MCF 10A (cell line): Measurements from ENCODE around the gene THADA. TPM values are rescaled to one million over a fixed set of nuclear protein-coding genes. Genes with fewer than 3 reads are reported as not detected.

ENCODE experiments used
- BruUV-seq: library from RNA; stranded (reverse); fragments of 400-500 nt; replicated peaks from 2 replicates; lab custom pipeline; 2021; lab: Mats Ljungman, UMichigan
- CTCF ChIA-PET: fragments of 300-600 bp; sonication (Branson Sonifier 250); formaldehyde crosslinking; extraction: SDS; loops from one replicate; lab custom pipeline; 2021; ENCODE audit warnings: antibody characterized with exemption, inconsistent platforms; lab: Yijun Ruan, JAX
- POLR2A ChIA-PET: fragments of 300-600, 350-650 bp; sonication (Branson Sonifier 250); formaldehyde crosslinking; extraction: SDS; loops from one replicate; lab custom pipeline; 2020; ENCODE audit warnings: antibody characterized with exemption, inconsistent platforms; lab: Yijun Ruan, JAX
- DNase-seq: peaks from one replicate; pipeline ENCODE4 v3.0.0-alpha.2; 2018; ENCODE audit not compliant: unreplicated experiment
- H3K27ac Mint-ChIP-seq: one replicate; pipeline ENCODE4 v1.8.0; 2022; ENCODE audit warnings: mild to moderate bottlenecking, low read depth, mixed read lengths; ENCODE audit not compliant: unreplicated experiment
- H3K27me3 Mint-ChIP-seq: one replicate; pipeline ENCODE4 v1.8.0; 2022; ENCODE audit warnings: mixed read lengths; ENCODE audit not compliant: insufficient read depth, unreplicated experiment
- H3K36me3 Mint-ChIP-seq: one replicate; pipeline ENCODE4 v1.8.0; 2022; ENCODE audit warnings: mild to moderate bottlenecking, moderate library complexity, mixed read lengths; ENCODE audit not compliant: insufficient read depth, unreplicated experiment
- H3K4me1 Mint-ChIP-seq: one replicate; pipeline ENCODE4 v1.8.0; 2022; ENCODE audit warnings: mixed read lengths; ENCODE audit not compliant: insufficient read depth, unreplicated experiment
- H3K4me3 Mint-ChIP-seq: one replicate; pipeline ENCODE4 v1.8.0; 2022; ENCODE audit warnings: mild to moderate bottlenecking, moderate library complexity, mixed read lengths; ENCODE audit not compliant: unreplicated experiment
- H3K9me3 Mint-ChIP-seq: one replicate; pipeline ENCODE4 v1.8.0; 2022; ENCODE audit warnings: mixed read lengths; ENCODE audit not compliant: unreplicated experiment
- intact Hi-C: fragments of 100-400 bp; cut with micrococcal nuclease; formaldehyde crosslinking; loops from 2 replicates; pipeline ENCODE4 v1.14.1; 2022
- total RNA-seq: library from RNA; stranded (reverse); gene quantifications from 2 replicates; pipeline ENCODE4 v1.2.3, GENCODE V29; 2022
- TF ChIP-seq, protein P1 (sequence below): fragments of 200-600 bp; IDR thresholded peaks from one replicate; pipeline ENCODE4 v1.8.0; 2022; ENCODE audit warnings: antibody characterized with exemption, mild to moderate bottlenecking; ENCODE audit not compliant: unreplicated experiment

Gene THADA
- total RNA-seq, 1 experiment from 2014 or later, result 49.8 TPM

DNA sequence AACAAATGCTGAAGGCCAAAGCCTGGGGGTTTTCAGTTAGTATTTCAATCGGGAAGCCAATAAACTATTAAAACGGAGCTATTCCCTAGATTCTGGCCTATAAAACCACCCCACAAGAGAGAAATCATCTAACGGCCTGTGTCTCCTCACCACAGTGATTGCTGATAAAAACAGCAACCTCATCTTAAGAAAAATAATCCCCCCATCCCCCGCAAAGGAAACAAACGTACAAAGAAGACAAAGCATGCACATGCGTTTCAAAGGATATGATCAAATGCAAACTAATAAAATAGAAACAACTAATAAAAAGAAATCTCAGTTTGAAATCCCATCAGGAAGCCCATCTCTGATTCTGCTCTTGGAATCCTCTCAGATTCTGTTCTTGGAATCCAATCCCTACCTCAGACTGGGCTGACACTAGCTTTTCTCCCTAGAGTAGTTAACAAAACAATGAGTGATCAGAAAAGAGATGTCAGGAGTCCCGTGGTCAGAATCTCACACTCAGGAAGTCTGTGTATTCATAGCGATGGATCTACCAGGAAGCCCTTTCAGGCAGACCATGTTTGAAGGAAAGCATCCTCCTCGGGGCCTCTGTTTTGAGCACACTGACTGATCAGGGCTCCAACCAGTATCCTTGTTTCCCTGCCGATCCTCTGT lies 150.7 kb downstream of the THADA start:
- TF ChIP-seq, protein P1, sequence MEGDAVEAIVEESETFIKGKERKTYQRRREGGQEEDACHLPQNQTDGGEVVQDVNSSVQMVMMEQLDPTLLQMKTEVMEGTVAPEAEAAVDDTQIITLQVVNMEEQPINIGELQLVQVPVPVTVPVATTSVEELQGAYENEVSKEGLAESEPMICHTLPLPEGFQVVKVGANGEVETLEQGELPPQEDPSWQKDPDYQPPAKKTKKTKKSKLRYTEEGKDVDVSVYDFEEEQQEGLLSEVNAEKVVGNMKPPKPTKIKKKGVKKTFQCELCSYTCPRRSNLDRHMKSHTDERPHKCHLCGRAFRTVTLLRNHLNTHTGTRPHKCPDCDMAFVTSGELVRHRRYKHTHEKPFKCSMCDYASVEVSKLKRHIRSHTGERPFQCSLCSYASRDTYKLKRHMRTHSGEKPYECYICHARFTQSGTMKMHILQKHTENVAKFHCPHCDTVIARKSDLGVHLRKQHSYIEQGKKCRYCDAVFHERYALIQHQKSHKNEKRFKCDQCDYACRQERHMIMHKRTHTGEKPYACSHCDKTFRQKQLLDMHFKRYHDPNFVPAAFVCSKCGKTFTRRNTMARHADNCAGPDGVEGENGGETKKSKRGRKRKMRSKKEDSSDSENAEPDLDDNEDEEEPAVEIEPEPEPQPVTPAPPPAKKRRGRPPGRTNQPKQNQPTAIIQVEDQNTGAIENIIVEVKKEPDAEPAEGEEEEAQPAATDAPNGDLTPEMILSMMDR, result no peak
- H3K27ac Mint-ChIP-seq, result no peak overlapping the region
- no peaks in the 10 kb centered on the region for H3K27me3 Mint-ChIP-seq
- ChIA-PET CTCF (interaction anchor here (1.8 kb wide), 1 partner anchor 11 kb away, joined by 5 read pairs; no protein-coding TSS in a partner anchor), POLR2A (interaction anchor here (1.8 kb wide), 1 partner anchor 7 kb away, joined by 5 read pairs; no protein-coding TSS in a partner anchor)
- H3K4me3 Mint-ChIP-seq, result no peak overlapping the region
- intact Hi-C loops, result no loop called here
- no TSS peak for BruUV-seq
- DNase-seq, result no peak
- H3K36me3 Mint-ChIP-seq, result peaks cover 20% of the 10 kb centered on the region
- no peaks in the 10 kb centered on the region for H3K4me1 Mint-ChIP-seq
- no peaks in the 10 kb centered on the region for H3K9me3 Mint-ChIP-seq

GRCh38 chr2:43443282-43443681 lies 152.6 kb downstream of the THADA start:
- TF ChIP-seq, protein P1, result no peak
- CTCF ChIA-PET, result no interaction called here
- intact Hi-C loops, result no loop called here
- Mint-ChIP-seq H3K27me3 (no peaks in the 10 kb centered on the region), H3K9me3 (no peaks in the 10 kb centered on the region), H3K4me3 (no peak overlapping the region), H3K27ac (peak overlapping the region; percentile 42), H3K36me3 (peaks cover 7% of the 10 kb centered on the region), H3K4me1 (peaks cover 8% of the 10 kb centered on the region)
- POLR2A ChIA-PET, result interaction anchor here (0.9 to 1.8 kb wide), 3 partner anchors 9 to 18 kb away, joined by 3 to 5 read pairs (median 4); no protein-coding TSS in a partner anchor
- DNase-seq, result no peak
- no TSS peak for BruUV-seq

- CTCF ChIA-PET, result no interaction called here
- no peak for DNase-seq
- no TSS peak for BruUV-seq
- POLR2A ChIA-PET, result interaction anchor here (0.6 to 1.3 kb wide), 3 partner anchors 10 to 87 kb away, joined by 3 read pairs; no protein-coding TSS in a partner anchor
- H3K27ac Mint-ChIP-seq, result no peak overlapping the region
- peaks cover 11% of the 10 kb centered on the region for H3K36me3 Mint-ChIP-seq
- no peak overlapping the region for H3K4me3 Mint-ChIP-seq
- no peaks in the 10 kb centered on the region for H3K9me3 Mint-ChIP-seq
- intact Hi-C loops, result no loop called here
- peaks cover 8% of the 10 kb centered on the region for H3K4me1 Mint-ChIP-seq
- TF ChIP-seq, protein P1, result no peak
- H3K27me3 Mint-ChIP-seq, result no peaks in the 10 kb centered on the region
Measured at GRCh38 chr2:43441195-43441594, 154.6 kb downstream of the THADA start.

DNA sequence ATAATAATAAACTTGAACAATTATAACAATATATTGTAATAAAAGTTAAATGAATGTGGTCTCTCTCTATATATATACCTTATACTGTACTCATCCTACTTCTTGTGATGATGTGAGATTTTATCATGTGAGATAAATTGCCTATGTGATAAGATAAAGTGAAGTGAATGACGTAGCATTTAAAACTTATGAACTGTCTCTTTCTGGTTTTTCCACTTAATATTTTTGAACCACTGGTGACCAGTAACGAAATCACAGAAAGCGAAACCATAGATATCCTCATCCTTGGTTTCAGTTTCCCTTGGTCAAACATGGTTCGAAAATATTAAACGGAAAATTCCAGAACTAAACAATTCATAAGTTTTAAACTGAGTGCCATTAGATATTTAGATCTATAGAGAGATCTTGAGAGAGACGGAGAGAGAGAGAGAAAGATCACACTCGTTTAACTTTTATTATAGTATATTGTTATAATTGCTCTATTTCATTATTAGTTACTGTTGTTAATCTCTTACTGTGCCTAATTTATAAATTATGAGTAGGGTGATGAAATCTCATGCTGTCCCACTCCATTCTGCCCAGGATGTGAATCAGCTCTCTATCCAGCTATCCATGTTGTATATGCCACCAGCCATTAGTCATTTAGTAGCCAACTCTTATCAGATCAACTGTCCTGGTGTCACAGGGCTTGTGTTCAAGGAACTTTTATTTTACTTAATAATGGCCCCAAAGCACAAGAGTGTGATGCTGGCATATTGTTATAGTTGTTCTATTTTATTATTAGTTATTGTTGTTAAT lies 156.8 kb downstream of the THADA start:
- intact Hi-C loops, result no loop called here
- H3K36me3 Mint-ChIP-seq, result peaks cover 11% of the 10 kb centered on the region
- no TSS peak for BruUV-seq
- POLR2A ChIA-PET, result interaction anchor here (1.1 kb wide), 1 partner anchor 13 kb away, joined by 4 read pairs; no protein-coding TSS in a partner anchor
- no peaks in the 10 kb centered on the region for H3K9me3 Mint-ChIP-seq
- no peaks in the 10 kb centered on the region for H3K27me3 Mint-ChIP-seq
- peaks cover 8% of the 10 kb centered on the region for H3K4me1 Mint-ChIP-seq
- no peak for DNase-seq
- no peak overlapping the region for H3K27ac Mint-ChIP-seq
- no peak overlapping the region for H3K4me3 Mint-ChIP-seq
- TF ChIP-seq, protein P1, result no peak
- CTCF ChIA-PET, result interaction anchor here (0.8 kb wide), 2 partner anchors 11 to 43 kb away, joined by 3 to 4 read pairs; no protein-coding TSS in a partner anchor
